ENCODE results near the gene GNPAT.

GRCh38 chr1:231272173-231272572 lies 31.2 kb downstream of the GNPAT start:
- no peak for TF ChIP-seq POLR2A (IDR thresholded peaks at IDR 0.05; ENCODE audit: borderline replicate concordance, extremely low read depth, insufficient read depth, insufficient read length)
- TF ChIP-seq EZH2phosphoT487 (IDR thresholded peaks at IDR 0.05; ENCODE audit: borderline replicate concordance), result no peak
- TF ChIP-seq MAX (IDR thresholded peaks at IDR 0.05), result no peak
- TF ChIP-seq JUND (IDR thresholded peaks at IDR 0.05), result no peak
- no peak for TF ChIP-seq ZNF274 (IDR thresholded peaks at IDR 0.05; ENCODE audit: low read depth, low read length)
- TF ChIP-seq CTCF (IDR thresholded peaks at IDR 0.05 in 2 of 3, conservative IDR thresholded peaks at IDR 0.05 in 1 of 3; ENCODE audit: borderline replicate concordance in 1 of 3, insufficient read depth in 1 of 3, low read depth in 2 of 3, low read length in 2 of 3), result no peak
